ENCODE data around the gene KLK8. TPM values are rescaled to one million over a fixed set of nuclear protein-coding genes. Genes with fewer than 3 reads are reported as not detected.
A peak's percentile ranks its signal among the peaks of the same experiment; 100 is the strongest.
"Not testable (repeated sequence)": the region's sequence is repeated elsewhere in the genome, so short reads cannot be mapped to it uniquely, and the experiment has no call there.

KLK8 gene
- total RNA-seq, 1 donor from 2014 or later = 7.6 TPM

GRCh38 chr19:50974702-50975556, 26.5 kb downstream of the KLK8 start:
- no peak for TF ChIP-seq CTCF (IDR thresholded peaks at IDR 0.05; ENCODE audit: insufficient read depth, low read length, severe bottlenecking)
- DNase-seq (ENCODE audit: low read depth) (no peak), FAIRE-seq (no peak)
- Histone ChIP-seq H3K27me3 (ENCODE audit: control insufficient read depth, insufficient read depth, low read length) (no peaks in the 10 kb centered on the region), H3K36me3 (ENCODE audit: control insufficient read depth, insufficient read depth, low read length) (no peaks in the 10 kb centered on the region), H3K4me3 (ENCODE audit: low read depth, low read length) (no peak overlapping the region)

GRCh38 chr19:50972795-50973376, 28.5 kb downstream of the KLK8 start:
- TF ChIP-seq CTCF (IDR thresholded peaks at IDR 0.05; ENCODE audit: insufficient read depth, low read length, severe bottlenecking) = no peak
- H3K27me3 ChIP-seq (ENCODE audit: control insufficient read depth, insufficient read depth, low read length) = no peaks in the 10 kb centered on the region
- DNase-seq (ENCODE audit: low read depth) = no peak
- FAIRE-seq = no peak
- H3K36me3 ChIP-seq (ENCODE audit: control insufficient read depth, insufficient read depth, low read length) = no peaks in the 10 kb centered on the region
- no peak overlapping the region for H3K4me3 ChIP-seq (ENCODE audit: low read depth, low read length)

DNA sequence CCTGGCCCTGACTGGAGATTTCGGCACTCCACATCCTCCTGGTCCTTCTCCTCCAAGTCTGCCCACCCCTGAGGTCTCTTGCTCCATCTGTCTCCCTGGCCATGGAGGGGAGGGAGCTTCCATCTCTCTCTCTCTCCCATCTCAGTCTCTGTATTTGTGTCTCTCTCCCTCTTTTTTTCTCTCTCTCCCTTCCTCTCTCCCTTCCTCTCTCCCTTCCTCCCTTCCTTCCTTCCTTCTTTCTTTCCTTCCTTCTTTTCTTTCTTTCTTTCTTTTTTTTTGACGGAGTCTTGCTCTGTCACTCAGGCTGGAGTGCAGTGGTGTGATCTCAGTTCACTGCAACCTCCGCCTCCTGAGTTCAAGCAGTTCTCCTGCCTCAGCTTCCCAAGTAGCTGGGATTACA, 31.6 kb downstream of the KLK8 start:
- not testable (repeated sequence) for H3K27me3 ChIP-seq (ENCODE audit: control insufficient read depth, insufficient read depth, low read length); FAIRE-seq; DNase-seq (ENCODE audit: low read depth); H3K36me3 ChIP-seq (ENCODE audit: control insufficient read depth, insufficient read depth, low read length); H3K4me3 ChIP-seq (ENCODE audit: low read depth, low read length)

DNA sequence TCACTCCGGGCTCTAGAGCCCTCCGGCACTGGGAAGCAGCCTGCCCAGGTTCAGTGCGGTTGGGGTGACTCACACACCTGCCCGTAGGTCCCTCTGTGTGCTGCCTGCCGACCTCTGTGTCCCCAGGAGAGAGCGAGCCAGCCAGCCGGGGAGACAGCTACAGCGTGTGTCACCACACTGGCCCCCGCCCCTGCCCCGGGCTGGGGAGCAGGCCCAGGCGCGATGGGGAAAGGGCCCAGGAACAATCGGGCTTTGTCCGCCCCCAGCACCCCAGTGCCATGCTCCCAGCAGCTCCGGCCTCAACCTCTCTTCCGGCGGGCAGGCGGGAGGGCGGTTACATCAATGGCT, 32.0 kb downstream of the KLK8 start, which contains the start of gene KLK6:
Gene KLK6, minus strand, starts transcription at position 179 of the 348 bp plus-strand sequence. CDS start 1,487 bp downstream, outside the sequence.
- no peak within 1 kb of the TSS for H3K4me3 ChIP-seq (ENCODE audit: low read depth, low read length)
- no peaks in the 10 kb centered on the region for H3K27me3 ChIP-seq (ENCODE audit: control insufficient read depth, insufficient read depth, low read length)
- no peaks in the 10 kb centered on the region for H3K36me3 ChIP-seq (ENCODE audit: control insufficient read depth, insufficient read depth, low read length)
- peak; percentile 51 for DNase-seq (ENCODE audit: low read depth)
- no peak for TF ChIP-seq CTCF (IDR thresholded peaks at IDR 0.05; ENCODE audit: insufficient read depth, low read length, severe bottlenecking)
- FAIRE-seq = no peak

- Histone ChIP-seq H3K4me3 (ENCODE audit: low read depth, low read length) (no peak overlapping the region), H3K27me3 (ENCODE audit: control insufficient read depth, insufficient read depth, low read length) (no peaks in the 10 kb centered on the region), H3K36me3 (ENCODE audit: control insufficient read depth, insufficient read depth, low read length) (no peaks in the 10 kb centered on the region)
- TF ChIP-seq CTCF (IDR thresholded peaks at IDR 0.05; ENCODE audit: insufficient read depth, low read length, severe bottlenecking) = no peak
- DNase-seq (ENCODE audit: low read depth) (no peak), FAIRE-seq (no peak)
Measured at GRCh38 chr19:50968716-50969412, 32.5 kb downstream of the KLK8 start.
